HL-60 (cell line): Measurements from ENCODE around the gene GNPTG.

Source experiments
- DNase-seq, 2 experiments: peaks; one replicate each; pipeline ENCODE4 v3.0.0-alpha.2; 2010 to 2020; ENCODE audit warnings: low read depth in 1 of 2, low spot score in 1 of 2
- H3K27ac ChIP-seq: fragments of 250-450 bp; sonication (Bioruptor Pico); replicated peaks from 2 replicates; pipeline ENCODE4 v1.5.1; 2020; ENCODE audit warnings: mild to moderate bottlenecking, moderate library complexity
- H3K27me3 ChIP-seq: fragments of 250-450 bp; sonication (Bioruptor Pico); 2 replicates; pipeline ENCODE4 v1.5.1; 2021; ENCODE audit warnings: mild to moderate bottlenecking, moderate library complexity; ENCODE audit not compliant: insufficient read depth, poor library complexity, severe bottlenecking
- H3K4me3 ChIP-seq: replicated peaks from 2 replicates; pipeline ENCODE4 v1.5.1; 2011; ENCODE audit warnings: mild to moderate bottlenecking, control low read depth, low read length; ENCODE audit not compliant: insufficient read depth
- GABPA ChIP-seq: IDR thresholded peaks from 2 replicates; pipeline ENCODE4 v1.6.1; 2012; ENCODE audit warnings: low read depth
- POLR2AphosphoS5 ChIP-seq: IDR thresholded peaks from 2 replicates; pipeline ENCODE4 v1.6.1; 2012; ENCODE audit warnings: low read depth
- REST ChIP-seq: IDR thresholded peaks from 2 replicates; pipeline ENCODE4 v1.6.1; 2012; ENCODE audit warnings: low read depth; ENCODE audit not compliant: insufficient replicate concordance
- SPI1 ChIP-seq: IDR thresholded peaks from 2 replicates; pipeline ENCODE4 v1.6.1; 2012; ENCODE audit warnings: low read depth, mild to moderate bottlenecking, borderline replicate concordance
- TF ChIP-seq, protein P1 (sequence below): IDR thresholded peaks from one replicate; pipeline ENCODE4 v1.5.1; 2011; ENCODE audit warnings: low read length, control low read depth, inconsistent platforms; ENCODE audit not compliant: insufficient read depth

The GNPTG gene

GRCh38 chr16:1394367-1394951 is 42.7 kb downstream of the GNPTG start:
- no peak overlapping the region for H3K27ac ChIP-seq
- TF ChIP-seq POLR2AphosphoS5 (no peak), REST (no peak), GABPA (no peak), SPI1 (no peak)
- TF ChIP-seq, protein P1, sequence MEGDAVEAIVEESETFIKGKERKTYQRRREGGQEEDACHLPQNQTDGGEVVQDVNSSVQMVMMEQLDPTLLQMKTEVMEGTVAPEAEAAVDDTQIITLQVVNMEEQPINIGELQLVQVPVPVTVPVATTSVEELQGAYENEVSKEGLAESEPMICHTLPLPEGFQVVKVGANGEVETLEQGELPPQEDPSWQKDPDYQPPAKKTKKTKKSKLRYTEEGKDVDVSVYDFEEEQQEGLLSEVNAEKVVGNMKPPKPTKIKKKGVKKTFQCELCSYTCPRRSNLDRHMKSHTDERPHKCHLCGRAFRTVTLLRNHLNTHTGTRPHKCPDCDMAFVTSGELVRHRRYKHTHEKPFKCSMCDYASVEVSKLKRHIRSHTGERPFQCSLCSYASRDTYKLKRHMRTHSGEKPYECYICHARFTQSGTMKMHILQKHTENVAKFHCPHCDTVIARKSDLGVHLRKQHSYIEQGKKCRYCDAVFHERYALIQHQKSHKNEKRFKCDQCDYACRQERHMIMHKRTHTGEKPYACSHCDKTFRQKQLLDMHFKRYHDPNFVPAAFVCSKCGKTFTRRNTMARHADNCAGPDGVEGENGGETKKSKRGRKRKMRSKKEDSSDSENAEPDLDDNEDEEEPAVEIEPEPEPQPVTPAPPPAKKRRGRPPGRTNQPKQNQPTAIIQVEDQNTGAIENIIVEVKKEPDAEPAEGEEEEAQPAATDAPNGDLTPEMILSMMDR, result no peak
- H3K27me3 ChIP-seq, result no peaks in the 10 kb centered on the region
- no peak for DNase-seq
- no peak overlapping the region for H3K4me3 ChIP-seq

DNA sequence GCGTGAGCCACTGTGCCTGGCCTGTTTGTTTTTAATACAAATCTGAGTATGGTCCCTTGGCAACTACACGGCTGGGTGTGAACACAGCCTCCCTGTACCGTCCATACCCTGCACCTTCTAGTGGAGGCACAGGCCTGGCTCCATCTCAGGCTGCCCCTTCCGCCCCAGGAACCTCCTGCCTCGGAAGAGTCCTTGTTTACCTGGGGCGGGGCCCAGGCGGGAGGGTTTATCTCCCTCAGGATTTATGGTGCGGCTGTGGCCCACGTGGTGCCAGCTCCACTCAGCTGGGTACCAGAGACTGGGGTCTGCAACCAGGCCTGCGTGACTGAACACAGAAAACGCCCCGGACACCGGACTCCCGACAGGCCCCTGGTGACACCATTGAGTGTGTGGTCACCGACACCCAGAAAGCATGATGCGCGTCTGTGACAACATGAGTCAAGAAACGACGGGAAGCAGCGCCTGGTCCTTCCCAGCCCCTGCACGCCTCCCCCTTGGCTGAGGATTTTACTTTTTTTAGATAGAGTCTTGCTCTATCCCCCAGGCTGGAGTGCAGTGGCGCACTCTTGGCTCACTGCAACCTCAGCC is 43.8 kb downstream of the GNPTG start:
- H3K4me3 ChIP-seq, result no peak overlapping the region
- H3K27ac ChIP-seq, result no peak overlapping the region
- TF ChIP-seq SPI1, result no peak
- no peak for TF ChIP-seq REST
- TF ChIP-seq GABPA, result no peak
- no peak for TF ChIP-seq POLR2AphosphoS5
- TF ChIP-seq, protein P1, result no peak
- no peak for DNase-seq
- no peaks in the 10 kb centered on the region for H3K27me3 ChIP-seq

DNA sequence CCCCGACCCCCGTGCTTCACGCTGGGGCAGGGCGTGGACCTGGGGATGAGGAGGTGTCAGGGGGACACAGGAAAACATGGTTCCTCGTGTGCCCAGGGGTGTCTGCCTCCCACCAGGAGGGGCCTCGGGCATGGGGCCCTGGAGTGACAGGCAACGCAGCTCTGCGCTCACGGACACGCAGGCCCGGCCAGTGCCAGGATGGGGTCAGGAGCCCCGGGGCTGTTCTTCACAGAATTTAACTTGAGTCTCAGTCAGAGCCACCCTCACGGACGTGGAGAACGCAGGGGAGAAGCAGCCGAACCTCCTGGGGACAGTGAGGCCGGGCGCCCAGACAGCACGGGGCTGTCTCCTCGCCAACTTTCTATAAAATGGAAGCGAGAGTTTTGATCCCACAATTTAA is 46.0 kb downstream of the GNPTG start:
- Histone ChIP-seq H3K27ac (no peak overlapping the region), H3K4me3 (no peak overlapping the region), H3K27me3 (no peaks in the 10 kb centered on the region)
- no peak for DNase-seq
- TF ChIP-seq GABPA (no peak), POLR2AphosphoS5 (no peak)

GRCh38 chr16:1398351-1398750 is 46.6 kb downstream of the GNPTG start:
- Histone ChIP-seq H3K4me3 (no peak overlapping the region), H3K27ac (no peak overlapping the region), H3K27me3 (no peaks in the 10 kb centered on the region)
- no peak for DNase-seq
- TF ChIP-seq POLR2AphosphoS5 (no peak), GABPA (no peak), REST (no peak), SPI1 (no peak)
- TF ChIP-seq, protein P1, result no peak
